ENCODE data around the gene HBEGF.

- no peak for TF ChIP-seq CTCF (IDR thresholded peaks at IDR 0.05; ENCODE audit: low read length)
- no peak for TF ChIP-seq EZH2 (IDR thresholded peaks at IDR 0.05; ENCODE audit: borderline replicate concordance, low read length)
Observed at GRCh38 chr5:140287801-140288521, 58.4 kb downstream of the HBEGF start.
